HepG2 (cell line): ENCODE measurements around the gene TPRKB. TPM values are rescaled to one million over a fixed set of nuclear protein-coding genes. Genes with fewer than 3 reads are reported as not detected.

ENCODE experiments used
- ATM ChIP-seq: fragments of 450-650 bp; IDR thresholded peaks from 2 replicates; pipeline ENCODE4 v1.7.1; 2017; ENCODE audit warnings: mild to moderate bottlenecking, borderline replicate concordance
- EEA1 ChIP-seq: sonication (generic); formaldehyde crosslinking; IDR thresholded peaks from 2 replicates; pipeline ENCODE4 v1.5.1; 2020; ENCODE audit warnings: mild to moderate bottlenecking, missing genetic modification reagents, borderline replicate concordance
- FOXM1 ChIP-seq: sonication (generic); formaldehyde crosslinking; IDR thresholded peaks from 2 replicates; pipeline ENCODE4 v1.5.0; 2020; ENCODE audit warnings: missing genetic modification reagents
- HMGXB3 ChIP-seq: sonication (generic); formaldehyde crosslinking; IDR thresholded peaks from 2 replicates; pipeline ENCODE4 v1.4.0; 2020; ENCODE audit warnings: missing genetic modification reagents, borderline replicate concordance
- POGZ ChIP-seq: sonication (generic); formaldehyde crosslinking; IDR thresholded peaks from 2 replicates; pipeline ENCODE4 v1.4.0; 2020; ENCODE audit warnings: mild to moderate bottlenecking, missing genetic modification reagents
- POLR2G ChIP-seq: fragments of 200-400 bp; formaldehyde crosslinking; IDR thresholded peaks from 2 replicates; pipeline ENCODE4 v1.6.1; 2018; ENCODE audit warnings: mild to moderate bottlenecking, low read depth, low read length, moderate library complexity
- RBM39 ChIP-seq: fragments of 200-400 bp; formaldehyde crosslinking; IDR thresholded peaks from one replicate; pipeline ENCODE4 v1.6.1; 2018; ENCODE audit warnings: antibody characterized with exemption, mild to moderate bottlenecking, low read depth, low read length; ENCODE audit not compliant: poor library complexity, severe bottlenecking
- U2AF2 ChIP-seq: fragments of 200-400 bp; formaldehyde crosslinking; IDR thresholded peaks from 2 replicates; pipeline ENCODE4 v1.6.1; 2017; ENCODE audit warnings: low read depth, mild to moderate bottlenecking, low read length
- ZNF12 ChIP-seq: sonication (generic); formaldehyde crosslinking; IDR thresholded peaks from 2 replicates; pipeline ENCODE4 v1.5.0; 2020; ENCODE audit warnings: missing genetic modification reagents
- ZNF138 ChIP-seq: sonication (generic); formaldehyde crosslinking; IDR thresholded peaks from 2 replicates; pipeline ENCODE4 v1.5.0; 2020; ENCODE audit warnings: mild to moderate bottlenecking, low read depth, missing genetic modification reagents
- ZNF225 ChIP-seq: sonication (generic); formaldehyde crosslinking; IDR thresholded peaks from 2 replicates; pipeline ENCODE4 v1.4.0; 2020; ENCODE audit warnings: mild to moderate bottlenecking, missing genetic modification reagents
- ZNF362 ChIP-seq: sonication (generic); formaldehyde crosslinking; IDR thresholded peaks from 2 replicates; pipeline ENCODE4 v1.4.0; 2020; ENCODE audit warnings: missing genetic modification reagents, mild to moderate bottlenecking, borderline replicate concordance
- ZNF546 ChIP-seq: sonication (generic); formaldehyde crosslinking; conservative IDR thresholded peaks from 2 replicates; pipeline ENCODE4 v1.8.1; 2023; ENCODE audit warnings: mild to moderate bottlenecking, missing genetic modification reagents
- ZNF552 ChIP-seq: sonication (generic); formaldehyde crosslinking; IDR thresholded peaks from 2 replicates; pipeline ENCODE4 v1.9.0; 2022; ENCODE audit warnings: missing genetic modification reagents, mild to moderate bottlenecking, borderline replicate concordance
- ZNF740 ChIP-seq: sonication (generic); formaldehyde crosslinking; IDR thresholded peaks from 2 replicates; pipeline ENCODE4 v1.4.0; 2020; ENCODE audit warnings: missing genetic modification reagents
- ZNF781 ChIP-seq: sonication (generic); formaldehyde crosslinking; IDR thresholded peaks from 2 replicates; pipeline ENCODE4 v1.5.1; 2020; ENCODE audit warnings: borderline replicate concordance, mild to moderate bottlenecking, missing genetic modification reagents; ENCODE audit errors: not compliant biosample characterization
- ZNF83 ChIP-seq: sonication (generic); formaldehyde crosslinking; IDR thresholded peaks from 2 replicates; pipeline ENCODE4 v1.4.0; 2020; ENCODE audit warnings: missing genetic modification reagents, mild to moderate bottlenecking, borderline replicate concordance
- polyA plus RNA-seq, 8 experiments: library from polyadenylated mRNA; depleted of rRNA in 3 of 8; stranded (reverse) in 7 of 8; unstranded in 1 of 8; fragments of >200 nt; fragmentation: Illumina TruSeq in 4 of 8; extraction: Trizol in 4 of 8; gene quantifications; 2 replicates each; pipeline versions ENCODE4 v1.2.1 to v1.2.3, GENCODE V29; 2011 to 2016; ENCODE audit warnings: low read depth in 4 of 8, missing spikeins in 1 of 8, mixed read lengths in 1 of 8; ENCODE audit not compliant: insufficient read depth in 1 of 8
- total RNA-seq, 5 experiments: library from RNA; depleted of rRNA; stranded (reverse); fragments of >200 nt; fragmentation: Illumina TruSeq; extraction: Trizol; gene quantifications; 2 replicates each; pipeline ENCODE4 v1.2.3, GENCODE V29; 2016; ENCODE audit warnings: low read depth in 1 of 5
- TF ChIP-seq, protein P1 (sequence below): sonication (generic); formaldehyde crosslinking; IDR thresholded peaks from 2 replicates; pipeline ENCODE4 v1.4.0; 2020; ENCODE audit warnings: mild to moderate bottlenecking, missing genetic modification reagents

TPRKB gene
- total and polyA plus RNA-seq, 2 of the 13 experiments (the other 11 are each of a cell fraction or from before 2014, with no cell fraction given) = 32.0 to 58.0 TPM

DNA sequence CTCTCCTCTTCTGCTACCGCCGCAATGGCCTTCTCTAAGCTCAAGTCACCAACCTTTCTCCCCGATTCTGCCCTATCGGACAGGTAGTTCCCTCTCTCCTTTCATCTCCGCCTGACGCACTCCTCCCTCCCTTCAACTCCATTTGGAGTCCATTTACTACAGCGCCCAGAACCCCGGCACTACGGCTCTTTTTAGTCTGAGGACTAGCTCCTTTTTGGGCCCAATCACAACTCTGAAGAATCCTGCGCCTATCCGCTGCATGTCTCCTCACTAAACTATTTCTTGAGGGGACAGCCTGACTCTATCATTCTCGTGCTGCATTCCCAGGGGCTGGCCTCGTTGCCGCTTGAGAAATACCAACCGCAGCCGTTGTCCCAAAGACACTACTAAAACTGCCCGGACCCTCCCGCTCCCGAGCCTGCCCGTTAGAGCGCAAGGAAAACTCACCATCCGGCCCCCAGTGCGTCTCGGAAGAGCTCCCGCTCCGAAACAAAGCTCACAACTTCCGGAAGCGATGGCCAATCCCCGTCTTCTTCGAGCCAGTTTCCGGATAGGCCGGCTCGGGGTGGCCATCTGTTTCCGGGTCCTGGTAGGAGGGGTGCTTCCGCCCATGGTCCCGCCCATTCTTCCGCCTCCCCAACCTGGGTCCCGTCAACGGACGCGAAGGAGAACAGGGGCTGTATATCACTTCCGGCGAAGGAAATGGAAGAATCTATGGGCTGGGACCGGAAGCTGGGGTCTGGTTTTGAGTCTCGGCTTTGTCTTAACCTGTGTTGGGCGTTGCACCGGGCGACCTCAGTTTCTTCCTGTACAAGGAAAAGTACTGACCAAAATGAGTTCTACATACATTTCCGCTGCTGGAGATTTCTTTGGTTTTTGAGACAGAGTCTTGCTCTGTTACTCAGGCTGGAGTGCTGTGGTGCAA lies at the start of gene TPRKB (continued):
- TF ChIP-seq, protein P1, sequence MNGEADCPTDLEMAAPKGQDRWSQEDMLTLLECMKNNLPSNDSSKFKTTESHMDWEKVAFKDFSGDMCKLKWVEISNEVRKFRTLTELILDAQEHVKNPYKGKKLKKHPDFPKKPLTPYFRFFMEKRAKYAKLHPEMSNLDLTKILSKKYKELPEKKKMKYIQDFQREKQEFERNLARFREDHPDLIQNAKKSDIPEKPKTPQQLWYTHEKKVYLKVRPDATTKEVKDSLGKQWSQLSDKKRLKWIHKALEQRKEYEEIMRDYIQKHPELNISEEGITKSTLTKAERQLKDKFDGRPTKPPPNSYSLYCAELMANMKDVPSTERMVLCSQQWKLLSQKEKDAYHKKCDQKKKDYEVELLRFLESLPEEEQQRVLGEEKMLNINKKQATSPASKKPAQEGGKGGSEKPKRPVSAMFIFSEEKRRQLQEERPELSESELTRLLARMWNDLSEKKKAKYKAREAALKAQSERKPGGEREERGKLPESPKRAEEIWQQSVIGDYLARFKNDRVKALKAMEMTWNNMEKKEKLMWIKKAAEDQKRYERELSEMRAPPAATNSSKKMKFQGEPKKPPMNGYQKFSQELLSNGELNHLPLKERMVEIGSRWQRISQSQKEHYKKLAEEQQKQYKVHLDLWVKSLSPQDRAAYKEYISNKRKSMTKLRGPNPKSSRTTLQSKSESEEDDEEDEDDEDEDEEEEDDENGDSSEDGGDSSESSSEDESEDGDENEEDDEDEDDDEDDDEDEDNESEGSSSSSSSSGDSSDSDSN = peak; percentile 82
- TF ChIP-seq POGZ (peak; percentile 100), EEA1 (peak; percentile 65; the same call in 1 of the 2 replicates), ZNF12 (CRISPR knock-in tag) (peak; percentile 6; the same call in 1 of the 2 replicates), ZNF552 (no peak), POLR2G (peak; percentile 95), FOXM1 (CRISPR knock-in tag) (no peak), RBM39 (peak; percentile 63), ZNF546 (no peak; the same call in none of the 2 replicates), ZNF83 (CRISPR knock-in tag) (no peak; the same call in 1 of the 2 replicates), HMGXB3 (peak; percentile 80; the same call in 1 of the 2 replicates), ATM (no peak), ZNF781 (CRISPR knock-in tag) (peak; percentile 60), U2AF2 (no peak), ZNF740 (0 out of 2 replicates have a peak, but pooled peaks have one; percentile 40), ZNF225 (CRISPR knock-in tag) (no peak), ZNF362 (CRISPR knock-in tag) (peak; percentile 58; the same call in 1 of the 2 replicates), ZNF138 (no peak)
